ENCODE results near the gene SERPINA4. TPM values are rescaled to one million over a fixed set of nuclear protein-coding genes. Genes with fewer than 3 reads are reported as not detected.
"Not testable (repeated sequence)": the region's sequence is repeated elsewhere in the genome, so short reads cannot be mapped to it uniquely, and the experiment has no call there.

Gene SERPINA4
- total RNA-seq, 2 donors from 2014 or later: not detected

- Histone ChIP-seq H3K9me3 (ENCODE audit: control insufficient read depth, low read length) (peaks cover 5% of the 10 kb centered on the region), H3K4me1 (ENCODE audit: control insufficient read depth, insufficient read depth, low read length) (no peaks in the 10 kb centered on the region), H3K4me3 (ENCODE audit: low read length) (no peak overlapping the region), H3K36me3 (ENCODE audit: control insufficient read depth, insufficient read depth, low read length) (no peaks in the 10 kb centered on the region), H3K27me3 (ENCODE audit: control insufficient read depth, insufficient read depth, low read length, poor library complexity, severe bottlenecking) (peaks cover 36% of the 10 kb centered on the region), H3K9ac (ENCODE audit: extremely low read depth, low read length, poor library complexity, severe bottlenecking) (no peak overlapping the region), H3K27ac (ENCODE audit: low read depth, low read length) (no peak overlapping the region)
- H3K27ac Mint-ChIP-seq: no peak overlapping the region
- no peak overlapping the region for H3K4me3 Mint-ChIP-seq
- no peaks in the 10 kb centered on the region for H3K9me3 Mint-ChIP-seq
- H3K4me1 Mint-ChIP-seq: no peaks in the 10 kb centered on the region
- peaks cover 6% of the 10 kb centered on the region for H3K27me3 Mint-ChIP-seq (ENCODE audit: insufficient read depth)
- DNase-seq: no peak
- H3K36me3 Mint-ChIP-seq (ENCODE audit: low read depth): no peaks in the 10 kb centered on the region
- WGBS, 2 experiments (ENCODE audit: insufficient coverage in 1 of 2, insufficient read length in 1 of 2): 88 to 100% methylated on average over 1 to 3 of the region's 3 CpGs
- TF ChIP-seq, protein P1, sequence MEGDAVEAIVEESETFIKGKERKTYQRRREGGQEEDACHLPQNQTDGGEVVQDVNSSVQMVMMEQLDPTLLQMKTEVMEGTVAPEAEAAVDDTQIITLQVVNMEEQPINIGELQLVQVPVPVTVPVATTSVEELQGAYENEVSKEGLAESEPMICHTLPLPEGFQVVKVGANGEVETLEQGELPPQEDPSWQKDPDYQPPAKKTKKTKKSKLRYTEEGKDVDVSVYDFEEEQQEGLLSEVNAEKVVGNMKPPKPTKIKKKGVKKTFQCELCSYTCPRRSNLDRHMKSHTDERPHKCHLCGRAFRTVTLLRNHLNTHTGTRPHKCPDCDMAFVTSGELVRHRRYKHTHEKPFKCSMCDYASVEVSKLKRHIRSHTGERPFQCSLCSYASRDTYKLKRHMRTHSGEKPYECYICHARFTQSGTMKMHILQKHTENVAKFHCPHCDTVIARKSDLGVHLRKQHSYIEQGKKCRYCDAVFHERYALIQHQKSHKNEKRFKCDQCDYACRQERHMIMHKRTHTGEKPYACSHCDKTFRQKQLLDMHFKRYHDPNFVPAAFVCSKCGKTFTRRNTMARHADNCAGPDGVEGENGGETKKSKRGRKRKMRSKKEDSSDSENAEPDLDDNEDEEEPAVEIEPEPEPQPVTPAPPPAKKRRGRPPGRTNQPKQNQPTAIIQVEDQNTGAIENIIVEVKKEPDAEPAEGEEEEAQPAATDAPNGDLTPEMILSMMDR (conservative IDR thresholded peaks at IDR 0.05): no peak
Measured at GRCh38 chr14:94574336-94574735, 13.1 kb downstream of the SERPINA4 start.

DNA sequence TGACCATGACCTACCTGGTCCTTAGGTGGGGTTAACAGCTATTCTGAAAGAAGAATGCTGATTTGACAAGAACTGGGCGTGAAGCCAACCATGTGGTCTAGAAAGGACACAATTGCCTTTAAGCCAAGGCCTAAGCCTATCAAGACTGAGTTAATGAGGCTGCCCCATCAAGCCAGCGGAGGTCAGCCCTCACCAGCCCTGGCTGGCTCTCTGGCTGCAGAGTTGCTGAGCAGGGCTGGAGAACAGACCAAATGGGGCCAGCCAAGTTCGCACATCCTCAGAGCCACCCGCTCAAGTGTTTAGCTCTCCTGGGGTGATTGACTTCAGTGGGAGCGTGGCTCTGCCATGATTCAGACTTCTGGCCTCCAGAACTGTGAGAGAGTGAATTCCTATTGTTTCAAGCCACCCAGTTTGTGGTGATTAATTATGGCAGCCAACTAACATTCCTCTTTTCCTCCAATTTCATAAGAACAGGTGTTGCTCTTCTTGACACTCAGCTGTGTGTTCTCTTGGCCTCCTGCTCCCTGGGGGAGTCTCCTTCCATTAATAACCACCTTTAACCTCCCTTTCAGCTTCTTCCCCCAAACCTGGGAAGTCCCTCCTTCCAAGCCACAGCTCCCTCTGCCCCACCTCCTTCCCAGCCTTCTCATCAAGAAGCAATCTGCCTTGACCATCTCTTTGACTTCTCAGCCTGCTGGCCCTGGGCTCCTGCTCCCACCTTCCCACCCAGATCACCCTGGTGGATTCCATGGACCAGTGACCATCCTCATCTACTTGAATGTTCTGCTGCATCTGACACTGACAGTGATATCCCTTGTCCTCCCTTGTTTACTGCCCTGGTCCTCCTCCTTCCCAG, 14.7 kb downstream of the SERPINA4 start:
- Mint-ChIP-seq H3K4me3 (no peak overlapping the region), H3K27me3 (ENCODE audit: insufficient read depth) (peaks cover 7% of the 10 kb centered on the region), H3K9me3 (no peaks in the 10 kb centered on the region), H3K36me3 (ENCODE audit: low read depth) (no peaks in the 10 kb centered on the region), H3K4me1 (no peaks in the 10 kb centered on the region), H3K27ac (no peak overlapping the region)
- no peak for DNase-seq
- 90 to 94% methylated on average over 5 of the region's 5 CpGs for WGBS, 2 experiments (ENCODE audit: insufficient coverage in 1 of 2, insufficient read length in 1 of 2)
- Histone ChIP-seq H3K4me3 (ENCODE audit: low read length) (no peak overlapping the region), H3K9ac (ENCODE audit: extremely low read depth, low read length, poor library complexity, severe bottlenecking) (no peak overlapping the region), H3K4me1 (ENCODE audit: control insufficient read depth, insufficient read depth, low read length) (no peaks in the 10 kb centered on the region), H3K27ac (ENCODE audit: low read depth, low read length) (no peak overlapping the region), H3K9me3 (ENCODE audit: control insufficient read depth, low read length) (peaks cover 5% of the 10 kb centered on the region), H3K36me3 (ENCODE audit: control insufficient read depth, insufficient read depth, low read length) (no peaks in the 10 kb centered on the region), H3K27me3 (ENCODE audit: control insufficient read depth, insufficient read depth, low read length, poor library complexity, severe bottlenecking) (peaks cover 40% of the 10 kb centered on the region)
- TF ChIP-seq, protein P1 (conservative IDR thresholded peaks at IDR 0.05): no peak

GRCh38 chr14:94577472-94577871, 16.2 kb downstream of the SERPINA4 start:
- not testable (repeated sequence) for H3K9ac ChIP-seq (ENCODE audit: extremely low read depth, low read length, poor library complexity, severe bottlenecking); H3K27ac Mint-ChIP-seq; H3K4me3 Mint-ChIP-seq; DNase-seq; H3K27ac ChIP-seq (ENCODE audit: low read depth, low read length); H3K4me1 Mint-ChIP-seq; H3K9me3 ChIP-seq (ENCODE audit: control insufficient read depth, low read length); H3K36me3 ChIP-seq (ENCODE audit: control insufficient read depth, insufficient read depth, low read length); H3K4me1 ChIP-seq (ENCODE audit: control insufficient read depth, insufficient read depth, low read length); H3K9me3 Mint-ChIP-seq; H3K27me3 Mint-ChIP-seq (ENCODE audit: insufficient read depth); H3K36me3 Mint-ChIP-seq (ENCODE audit: low read depth); H3K4me3 ChIP-seq (ENCODE audit: low read length)
- peaks cover 40% of the 10 kb centered on the region for H3K27me3 ChIP-seq (ENCODE audit: control insufficient read depth, insufficient read depth, low read length, poor library complexity, severe bottlenecking)

Measured in endodermal cell (in vitro differentiated cells).